ENCODE data around the gene PRKAG2.
"Not testable (repeated sequence)": the region's sequence is repeated elsewhere in the genome, so short reads cannot be mapped to it uniquely, and the experiment has no call there.

PRKAG2 gene

DNA sequence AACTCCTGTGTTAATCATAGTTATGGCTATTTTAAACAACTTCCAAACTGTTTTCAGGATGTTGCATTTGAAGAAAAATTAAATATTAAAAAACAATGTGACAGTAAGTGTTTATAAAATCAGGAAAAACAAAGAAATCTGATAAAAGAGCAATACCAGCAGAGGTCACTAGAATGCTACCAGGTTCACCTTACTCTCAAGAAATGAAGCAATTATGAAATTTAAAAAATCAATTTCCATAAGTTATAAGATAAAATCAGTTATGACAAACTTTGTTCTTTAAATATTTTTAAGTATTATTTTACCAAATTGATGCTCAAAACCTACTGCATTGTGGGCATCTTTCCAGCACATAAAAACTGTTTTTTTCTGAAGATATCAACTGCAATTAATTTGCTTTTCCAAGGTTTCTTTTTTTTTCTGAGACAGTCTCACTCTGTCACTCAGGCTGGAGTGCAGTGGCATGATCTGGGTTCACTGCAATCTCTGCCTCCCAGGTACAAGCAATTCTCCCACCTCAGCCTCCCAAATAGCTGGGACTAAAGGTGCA is 306.5 kb downstream of the PRKAG2 start:
- DNase-seq, result no peak

- no peak for DNase-seq
Measured at GRCh38 chr7:151568956-151569940, 307.7 kb downstream of the PRKAG2 start.

DNA sequence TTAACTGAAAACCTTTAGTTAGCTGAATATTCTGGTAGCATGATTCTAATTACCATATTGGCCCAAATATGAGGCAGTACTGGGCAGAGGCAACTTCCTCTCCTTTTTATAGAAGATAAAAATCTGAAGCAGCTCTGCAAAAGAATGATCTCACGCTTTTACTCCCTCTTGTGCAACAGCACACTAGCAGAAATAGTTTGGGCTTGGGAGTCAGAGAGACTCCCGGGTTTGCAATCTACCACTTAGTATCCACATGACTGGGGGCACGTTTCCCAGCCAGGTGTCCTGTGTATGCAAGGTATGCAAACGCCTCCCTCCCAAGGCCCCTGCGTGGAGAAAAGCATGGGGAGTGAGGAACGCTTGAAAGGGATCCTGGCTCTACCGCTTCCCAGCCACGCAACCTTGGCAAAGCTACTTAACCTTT is 310.0 kb downstream of the PRKAG2 start:
- no peak for DNase-seq

DNA sequence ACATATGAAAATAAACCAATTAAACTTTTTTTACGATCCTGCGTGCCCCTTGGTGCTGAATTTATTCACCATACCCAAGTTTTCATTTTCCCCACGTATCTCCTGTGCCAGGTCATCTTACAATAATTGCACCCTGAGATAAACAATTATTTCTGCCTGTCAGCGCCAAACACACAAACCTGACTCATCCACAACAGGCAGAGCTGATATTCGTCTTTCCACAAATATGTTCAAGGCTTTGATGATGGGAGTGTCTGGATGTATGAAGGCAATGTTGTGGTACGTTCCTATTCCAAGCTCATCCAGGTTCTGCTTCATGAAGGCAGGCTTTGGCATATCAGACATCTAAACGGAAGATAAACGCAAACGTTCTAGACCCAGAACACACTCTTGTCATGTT is 311.4 kb downstream of the PRKAG2 start:
- DNase-seq, result no peak

- DNase-seq, result no peak
Measured at GRCh38 chr7:151560243-151560642, 316.7 kb downstream of the PRKAG2 start.

DNA sequence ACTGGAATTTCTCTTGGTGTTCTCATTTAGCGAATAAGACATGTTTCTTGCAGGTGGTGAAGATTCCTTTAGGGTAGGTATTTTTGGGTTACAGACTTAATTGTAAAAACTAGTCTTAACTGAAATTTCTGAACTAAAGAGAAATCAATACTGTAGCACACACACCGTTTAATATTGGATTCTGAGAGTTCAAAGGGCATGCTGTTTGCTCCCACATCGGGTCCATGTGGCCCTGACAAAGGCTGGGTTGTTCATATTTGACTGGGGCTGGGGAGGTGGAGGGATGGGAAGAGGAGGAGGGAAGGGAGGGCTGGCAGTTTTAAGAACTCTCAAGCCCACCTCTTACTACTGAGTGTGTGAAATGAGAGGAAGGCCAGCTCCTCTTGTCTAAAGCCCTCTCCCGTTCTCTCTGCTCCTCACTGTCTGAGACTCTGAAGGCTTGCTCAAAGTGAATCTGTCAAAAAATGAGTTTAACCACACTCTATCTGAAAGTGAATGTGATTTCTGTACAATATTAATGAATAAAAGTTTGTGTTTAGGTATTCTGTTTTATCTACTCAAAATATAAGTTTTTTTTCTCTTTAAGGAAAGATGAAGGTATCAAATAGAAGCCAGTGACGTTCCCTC is 317.2 kb downstream of the PRKAG2 start:
- no peak for DNase-seq

DNA sequence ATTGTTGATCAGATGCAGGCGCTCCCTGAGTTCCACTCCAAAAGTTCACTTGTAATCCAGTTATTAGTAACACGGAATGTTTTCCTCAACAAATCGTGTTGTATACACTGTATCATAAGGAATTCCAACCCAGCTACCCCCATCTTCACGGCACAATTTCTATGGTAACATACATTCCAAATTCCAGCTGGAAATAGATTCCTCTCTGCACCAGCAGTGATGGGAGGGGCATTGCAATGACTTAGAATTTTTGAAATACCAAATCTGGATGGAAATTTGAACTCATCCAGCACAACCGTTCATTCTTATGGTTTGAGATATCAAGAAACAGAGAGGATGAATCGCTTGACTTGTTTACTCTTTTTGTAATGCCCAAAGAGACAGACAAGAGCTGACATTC is 318.3 kb downstream of the PRKAG2 start:
- DNase-seq, result no peak

DNA sequence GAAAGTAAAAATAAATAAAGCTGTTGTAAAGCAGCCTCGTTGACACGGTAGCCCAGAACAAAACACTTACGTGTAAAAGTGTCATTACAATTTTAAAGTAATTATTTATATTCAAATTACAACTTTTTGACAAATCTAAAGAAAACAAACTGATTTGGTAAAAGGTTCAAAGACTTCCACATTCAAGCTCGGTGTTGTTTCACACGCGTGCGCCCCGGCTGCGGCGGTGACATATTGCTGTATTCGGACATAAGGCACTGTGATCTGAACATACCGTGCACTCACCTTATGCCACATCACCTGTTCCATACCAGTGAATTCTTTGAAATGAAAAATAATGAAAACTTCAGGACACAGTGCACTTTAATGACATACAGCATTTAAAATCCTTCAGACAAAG is 320.3 kb downstream of the PRKAG2 start:
- DNase-seq, result no peak

- no peak for DNase-seq
Measured at GRCh38 chr7:151553356-151553755, 323.6 kb downstream of the PRKAG2 start.

DNA sequence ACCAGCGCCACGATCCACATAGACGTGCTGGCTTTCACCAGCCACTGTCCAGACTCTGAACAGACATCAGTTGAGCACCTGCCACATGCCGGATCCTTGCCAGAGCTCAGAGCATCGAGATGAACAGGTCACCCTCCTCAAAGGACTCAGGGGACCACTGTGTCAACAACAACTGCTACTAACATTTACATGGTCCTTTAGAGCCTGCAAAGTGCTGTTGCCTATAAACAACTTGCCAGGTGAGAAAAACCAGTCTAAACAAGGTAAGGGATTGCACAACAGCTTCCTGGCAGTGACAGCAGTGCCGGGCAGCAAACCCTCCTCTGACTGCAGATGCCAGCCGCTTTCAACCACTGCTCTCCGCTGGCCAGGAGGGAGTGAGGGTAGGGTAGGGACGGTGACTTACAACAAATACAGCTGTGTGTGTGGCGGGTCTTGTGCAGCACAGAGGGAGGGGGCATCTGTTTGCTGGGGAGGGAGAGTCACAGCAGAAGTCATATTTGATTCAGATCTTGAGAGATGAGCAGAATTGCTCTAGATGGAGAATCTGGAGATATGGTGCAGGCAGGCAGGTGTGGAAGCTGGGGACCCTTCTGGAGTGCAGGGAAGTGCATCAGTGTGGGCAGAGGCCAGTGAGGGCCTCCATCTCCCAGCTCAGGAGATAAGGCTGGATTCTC is 324.4 kb downstream of the PRKAG2 start:
- DNase-seq, result no peak

- DNase-seq, result no peak
Measured at GRCh38 chr7:151551820-151552219, 325.1 kb downstream of the PRKAG2 start.

GRCh38 chr7:151550656-151551286 is 326.1 kb downstream of the PRKAG2 start:
- no peak for DNase-seq

DNA sequence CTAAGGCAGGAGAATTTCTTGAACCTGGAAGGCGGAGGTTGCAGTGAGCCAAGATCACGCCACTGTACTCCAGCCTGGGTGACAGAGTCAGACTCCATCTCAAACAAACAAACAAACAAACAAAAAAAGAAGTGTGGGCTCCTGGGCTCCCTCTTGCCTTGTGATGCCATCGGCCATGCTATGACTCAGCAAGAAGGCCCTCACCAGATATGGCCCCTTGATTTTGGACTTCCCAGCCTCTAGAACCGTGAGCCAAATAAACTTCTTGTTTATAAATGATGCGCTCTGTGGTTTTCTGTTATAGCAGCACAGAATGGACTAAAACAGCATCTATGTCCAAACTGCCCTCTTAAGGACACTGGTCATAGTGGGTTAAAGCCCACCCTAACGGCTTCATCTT is 327.3 kb downstream of the PRKAG2 start:
- no peak for DNase-seq

DNA sequence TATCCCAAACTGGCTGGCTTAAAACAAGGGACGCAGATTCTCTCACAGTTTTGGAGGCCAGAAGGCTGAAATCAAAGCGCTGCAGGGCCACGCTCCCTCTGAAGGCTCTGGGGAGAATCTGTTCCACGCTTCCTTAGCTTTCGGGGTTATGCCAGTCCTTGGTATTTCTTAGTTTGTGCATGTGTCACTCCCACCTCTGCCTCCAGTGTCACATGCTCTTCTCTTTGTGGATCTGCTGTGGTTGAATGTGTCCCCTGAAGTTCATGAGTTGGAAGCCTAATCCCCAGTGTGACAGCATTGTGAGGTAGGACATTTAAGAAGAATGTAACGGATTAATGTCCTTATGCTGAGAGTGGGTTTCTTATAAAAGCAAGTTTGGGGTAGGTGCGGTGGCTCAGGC is 327.8 kb downstream of the PRKAG2 start:
- DNase-seq, result no peak

DNA sequence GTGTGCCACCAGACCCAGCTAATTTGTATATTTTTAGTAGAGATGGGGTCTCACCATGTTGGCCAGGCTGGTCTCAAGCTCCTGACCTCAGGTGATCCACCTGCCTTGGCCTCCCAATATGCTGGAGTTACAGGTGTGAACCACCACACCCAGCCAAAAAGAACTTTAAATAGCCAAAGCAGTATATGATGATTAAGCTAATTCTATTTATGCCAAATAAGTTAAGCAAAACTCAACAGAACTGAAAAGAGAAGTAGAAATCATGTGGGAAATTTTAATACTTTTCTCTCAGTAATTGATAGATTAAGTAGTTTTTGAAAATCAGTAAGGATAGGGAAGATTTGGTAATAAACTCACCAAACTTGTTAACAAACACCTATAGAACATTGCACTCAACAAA is 332.7 kb downstream of the PRKAG2 start:
- DNase-seq, result no peak

GRCh38 chr7:151542606-151543130 is 334.2 kb downstream of the PRKAG2 start:
- DNase-seq, result no peak

GRCh38 chr7:151541709-151542499 is 335.0 kb downstream of the PRKAG2 start:
- DNase-seq, result no peak

GRCh38 chr7:151540146-151540545 is 336.8 kb downstream of the PRKAG2 start:
- DNase-seq, result no peak

- no peak for DNase-seq
Measured at GRCh38 chr7:151539088-151539671, 337.7 kb downstream of the PRKAG2 start.

GRCh38 chr7:151537818-151538561 is 338.9 kb downstream of the PRKAG2 start:
- no peak for DNase-seq

DNA sequence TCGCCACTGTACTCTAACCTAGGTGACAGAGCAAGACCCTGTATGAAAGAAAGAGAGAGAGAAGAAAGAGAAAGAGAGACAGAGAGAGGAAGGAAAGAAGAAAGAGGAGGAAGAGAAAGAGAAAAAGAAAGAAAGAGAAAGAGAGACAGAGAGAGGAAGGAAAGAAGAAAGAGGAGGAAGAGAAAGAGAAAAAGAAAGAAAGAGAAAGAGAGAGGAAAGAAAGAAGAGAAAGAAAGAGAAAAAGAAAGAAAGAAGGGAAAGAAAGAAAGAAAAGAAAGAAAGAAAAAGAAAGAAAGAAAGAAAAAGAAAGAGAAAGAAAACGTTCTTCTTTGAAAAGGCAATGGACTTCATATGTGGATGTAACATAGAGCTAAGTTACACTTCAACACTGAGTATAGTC is 340.7 kb downstream of the PRKAG2 start:
- not testable (repeated sequence) for DNase-seq

All from activated CD4-positive, CD25-positive, alpha-beta regulatory T cell (primary cell).